Activated CD4-positive, CD25-positive, alpha-beta regulatory T cell treated with anti-CD3 and anti-CD28 coated beads, Interleukin-2, amount 50 U/mL, for 24 hours (primary cell): ENCODE data around the gene TMEM141.
"Not testable (repeated sequence)": the region's sequence is repeated elsewhere in the genome, so short reads cannot be mapped to it uniquely, and the experiment has no call there.

Experiments
- ATAC-seq, 2 donors: fragments of 150-1000 bp; cut with Tn5 transposase; one replicate each; pipeline ENCODE4 v1.10.0; 2021; ENCODE audit warnings: mild to moderate bottlenecking in 1 of 2, moderate library complexity in 1 of 2

The TMEM141 gene

DNA sequence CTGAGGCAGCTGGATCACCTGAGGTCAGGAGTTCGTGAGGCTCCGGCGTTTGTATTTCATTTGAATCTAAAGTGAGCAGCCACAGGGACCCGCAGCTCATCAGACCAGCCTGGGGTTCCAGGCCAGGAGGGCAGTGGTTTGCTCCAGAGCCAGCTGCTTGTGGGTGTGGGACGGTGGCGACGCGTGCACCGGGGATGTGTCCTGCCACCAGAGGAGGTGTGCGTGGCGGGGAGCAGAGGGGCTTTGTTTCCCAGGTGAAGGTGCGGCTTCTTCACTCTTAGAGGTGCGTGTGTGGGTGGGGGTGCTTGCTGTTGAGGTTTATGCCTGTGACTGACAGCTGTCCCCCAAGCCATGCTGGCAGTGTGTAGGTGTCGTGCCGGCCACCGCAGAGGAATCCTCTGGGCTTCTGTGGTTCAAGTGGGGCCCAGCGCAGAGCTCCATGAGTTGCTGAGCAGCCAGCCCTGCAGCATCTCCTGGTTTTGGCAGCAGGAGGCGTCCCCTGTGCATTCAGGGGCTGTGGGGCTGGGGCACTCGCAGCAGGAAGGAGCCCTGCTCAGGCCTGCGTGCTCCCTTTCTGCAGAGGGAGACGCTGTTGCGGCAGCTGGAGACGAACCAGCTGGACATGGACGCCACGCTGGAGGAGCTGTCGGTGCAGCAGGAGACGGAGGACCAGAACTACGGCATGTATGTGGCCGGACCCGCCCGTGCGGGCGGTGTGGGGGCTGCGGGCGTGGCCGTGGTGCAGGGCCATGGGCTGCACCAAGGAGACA is 44.2 kb downstream of the TMEM141 start:
- no peak for ATAC-seq

DNA sequence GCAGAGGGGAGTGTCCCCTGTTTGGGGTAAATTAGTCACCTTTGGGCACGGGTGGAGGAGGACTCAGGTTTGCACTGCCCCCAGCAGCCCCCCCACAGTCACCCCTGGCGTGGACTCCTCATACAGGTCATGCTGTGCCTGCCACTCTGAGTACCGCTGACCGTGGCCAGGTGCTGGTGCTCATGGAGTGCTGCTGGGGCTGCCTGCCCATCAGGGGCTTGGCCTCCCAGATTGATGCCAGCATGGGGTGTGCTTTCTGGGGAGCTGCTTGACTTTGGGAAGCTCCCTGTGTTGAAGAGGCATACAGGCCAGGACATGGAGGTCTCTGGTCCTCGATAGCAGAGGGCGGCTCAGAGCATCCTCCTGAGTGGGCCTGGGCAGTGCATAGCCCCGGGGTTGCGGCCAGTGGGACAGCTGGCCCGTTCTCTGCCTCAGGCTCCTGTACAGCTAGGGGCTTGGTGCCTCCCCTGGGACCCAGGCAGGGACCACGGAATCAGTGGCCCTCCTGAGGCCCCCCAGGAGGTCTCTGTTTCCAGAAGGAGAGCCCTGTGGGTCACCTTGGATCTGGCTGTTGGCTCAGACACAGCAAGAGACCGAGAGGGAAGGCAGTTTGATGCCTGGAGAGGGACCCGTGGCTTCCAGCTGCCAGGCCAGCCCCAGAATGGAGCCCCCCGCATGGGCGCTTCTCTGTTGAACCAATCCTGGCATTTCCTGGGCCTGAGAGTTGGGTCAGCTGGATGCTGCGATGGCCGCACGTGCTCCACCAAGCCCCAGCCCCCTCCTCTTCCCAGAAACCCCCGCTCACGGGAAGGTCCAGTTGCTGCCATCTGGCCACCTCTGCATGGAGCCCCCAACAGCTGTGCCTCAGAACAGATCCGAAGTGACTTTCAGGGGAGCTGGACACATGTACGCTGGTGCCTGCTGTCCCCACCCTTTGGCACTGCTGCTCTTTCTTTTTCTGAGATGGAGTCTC is 45.1 kb downstream of the TMEM141 start:
- no peak for ATAC-seq

DNA sequence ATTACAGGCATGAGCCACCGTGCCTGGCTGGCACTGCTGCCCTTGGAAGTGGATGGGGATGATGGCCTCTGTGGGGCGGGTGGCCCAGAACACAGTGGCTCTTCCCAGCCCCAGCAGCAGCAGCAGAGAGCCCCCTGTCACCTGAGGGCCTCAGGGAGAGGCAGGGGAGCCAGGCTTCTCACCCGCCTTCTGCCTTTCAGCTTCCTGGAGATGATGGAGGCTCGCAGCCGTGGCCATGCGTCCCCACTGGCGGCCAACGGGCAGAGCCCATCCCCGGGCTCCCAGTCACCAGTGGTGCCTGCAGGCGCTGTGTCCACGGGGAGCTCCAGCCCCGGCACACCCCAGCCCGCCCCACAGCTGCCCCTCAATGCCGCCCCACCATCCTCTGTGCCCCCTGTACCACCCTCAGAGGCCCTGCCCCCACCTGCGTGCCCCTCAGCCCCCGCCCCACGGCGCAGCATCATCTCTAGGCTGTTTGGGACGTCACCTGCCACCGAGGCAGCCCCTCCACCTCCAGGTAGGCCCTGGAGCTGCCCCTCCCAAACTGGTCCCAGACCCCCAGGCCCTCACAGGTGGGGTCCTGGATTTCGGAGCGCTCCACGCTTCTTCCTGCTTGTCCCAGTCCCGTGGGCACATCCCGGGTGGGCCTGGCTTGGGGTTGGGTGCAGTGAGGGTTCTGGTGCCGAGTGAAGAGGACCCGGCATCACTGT is 46.2 kb downstream of the TMEM141 start:
- no peak for ATAC-seq

DNA sequence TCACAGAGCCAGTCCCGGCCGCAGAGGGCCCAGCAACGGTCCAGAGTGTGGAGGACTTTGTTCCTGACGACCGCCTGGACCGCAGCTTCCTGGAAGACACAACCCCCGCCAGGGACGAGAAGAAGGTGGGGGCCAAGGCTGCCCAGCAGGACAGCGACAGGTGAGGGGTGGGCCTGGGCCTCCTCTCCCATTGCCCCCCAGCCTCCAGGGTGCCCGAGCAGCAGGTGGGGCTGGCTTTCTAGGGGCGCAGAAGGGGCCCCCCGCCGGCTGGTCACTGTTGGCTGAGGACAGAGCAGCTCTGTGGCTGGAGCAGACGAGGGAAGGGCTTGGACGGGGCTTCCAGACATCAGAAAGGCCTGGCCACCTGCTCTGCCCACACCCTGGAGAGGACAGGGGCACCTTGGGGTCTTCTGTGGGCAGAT is 46.7 kb downstream of the TMEM141 start:
- not testable (repeated sequence) for ATAC-seq

DNA sequence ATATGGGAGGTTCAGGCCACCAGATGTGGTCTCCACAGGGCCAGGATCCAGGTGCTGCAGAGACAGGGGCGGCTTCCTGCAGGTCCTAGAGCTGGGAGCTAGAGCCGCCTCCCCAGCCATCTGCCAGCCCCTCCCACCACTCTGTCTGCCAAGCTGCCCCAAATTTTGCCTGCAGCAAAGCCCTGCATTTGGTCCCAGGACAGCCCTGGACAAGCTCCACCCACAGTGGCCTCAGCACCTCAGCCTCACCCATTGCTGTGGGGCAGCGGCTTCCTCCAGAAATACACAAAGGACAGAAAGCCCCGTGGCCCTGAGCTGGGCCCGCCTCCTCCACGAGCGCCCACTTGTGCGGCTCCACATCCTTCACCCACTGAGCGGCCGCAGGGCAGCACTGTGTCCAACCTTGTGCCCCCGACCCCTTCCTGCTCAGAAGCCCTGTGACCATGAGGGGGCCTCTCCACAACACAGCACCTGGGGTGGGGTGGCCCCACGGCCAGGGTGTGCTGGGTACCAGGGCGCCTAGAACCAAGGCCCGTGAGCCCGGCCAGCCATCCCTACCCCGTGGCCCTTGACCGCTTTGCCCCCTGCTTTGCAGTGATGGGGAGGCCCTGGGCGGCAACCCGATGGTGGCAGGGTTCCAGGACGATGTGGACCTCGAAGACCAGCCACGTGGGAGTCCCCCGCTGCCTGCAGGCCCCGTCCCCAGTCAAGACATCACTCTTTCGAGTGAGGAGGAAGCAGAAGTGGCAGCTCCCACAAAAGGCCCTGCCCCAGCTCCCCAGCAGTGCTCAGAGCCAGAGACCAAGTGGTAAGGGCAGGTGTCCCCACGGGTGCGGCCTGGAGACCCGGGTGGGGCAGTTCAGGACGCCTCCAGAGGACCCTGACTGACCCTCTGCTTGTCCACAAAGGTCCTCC is 47.4 kb downstream of the TMEM141 start:
- ATAC-seq: no peak

DNA sequence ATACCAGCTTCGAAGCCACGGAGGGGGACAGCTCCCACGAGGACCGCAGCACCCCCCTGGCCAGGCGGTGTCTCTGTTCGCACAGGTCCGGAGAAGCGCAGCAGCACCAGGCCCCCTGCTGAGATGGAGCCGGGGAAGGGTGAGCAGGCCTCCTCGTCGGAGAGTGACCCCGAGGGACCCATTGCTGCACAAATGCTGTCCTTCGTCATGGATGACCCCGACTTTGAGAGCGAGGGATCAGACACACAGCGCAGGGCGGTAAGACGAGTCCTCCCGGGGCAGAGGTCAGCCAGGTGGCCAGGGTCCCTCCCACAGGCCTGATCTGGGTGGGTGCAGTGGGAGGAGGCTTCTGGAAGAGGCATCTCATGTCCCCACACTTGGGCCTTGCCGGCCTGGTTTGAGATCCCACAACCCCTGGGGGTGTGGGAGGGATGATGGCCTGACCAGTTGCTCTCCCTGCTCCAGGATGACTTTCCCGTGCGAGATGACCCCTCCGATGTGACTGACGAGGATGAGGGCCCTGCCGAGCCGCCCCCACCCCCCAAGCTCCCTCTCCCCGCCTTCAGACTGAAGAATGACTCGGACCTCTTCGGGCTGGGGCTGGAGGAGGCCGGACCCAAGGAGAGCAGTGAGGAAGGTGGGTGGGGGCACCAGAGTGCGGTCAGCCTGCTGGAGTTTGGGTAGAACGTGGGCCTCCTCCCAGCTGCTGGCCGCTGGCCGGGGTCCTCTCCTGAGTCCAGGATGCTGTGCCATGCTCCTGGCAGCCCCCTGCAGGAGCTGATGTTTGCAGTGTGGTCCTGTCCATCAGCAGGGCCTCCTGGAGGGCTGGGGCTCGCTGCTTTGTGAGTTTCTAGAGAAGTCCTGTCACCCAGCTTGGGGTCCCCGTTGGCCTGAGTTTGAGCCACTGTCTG is 48.3 kb downstream of the TMEM141 start:
- ATAC-seq: no peak

DNA sequence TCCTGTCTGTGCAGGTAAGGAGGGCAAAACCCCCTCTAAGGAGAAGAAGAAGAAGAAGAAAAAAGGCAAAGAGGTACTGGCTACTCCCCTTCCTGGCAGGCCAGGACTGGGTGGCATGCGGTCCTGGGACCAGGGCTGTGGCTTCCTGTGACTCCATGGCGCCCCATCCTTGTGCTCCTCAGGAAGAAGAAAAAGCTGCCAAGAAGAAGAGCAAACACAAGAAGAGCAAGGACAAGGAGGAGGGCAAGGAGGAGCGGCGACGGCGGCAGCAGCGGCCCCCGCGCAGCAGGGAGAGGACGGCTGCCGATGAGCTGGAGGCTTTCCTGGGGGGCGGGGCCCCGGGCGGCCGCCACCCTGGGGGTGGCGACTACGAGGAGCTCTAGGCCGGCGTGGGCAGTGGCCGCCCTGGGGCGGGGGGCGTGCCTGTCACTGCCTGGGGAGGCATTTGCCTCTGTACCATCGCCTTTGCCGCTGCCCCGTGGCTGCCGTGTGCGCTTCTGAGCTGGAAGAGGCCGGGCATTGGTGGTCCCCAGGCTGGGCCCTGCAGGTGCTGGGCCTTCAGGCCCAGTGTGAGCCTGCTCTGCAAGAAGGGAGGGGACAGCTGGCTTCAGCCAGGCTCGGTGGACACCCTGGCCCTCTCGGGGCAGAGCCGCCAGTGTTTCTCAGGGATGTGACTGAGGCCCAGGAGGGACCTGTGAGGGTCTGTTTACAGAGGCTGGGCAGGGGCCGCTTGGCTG is 49.2 kb downstream of the TMEM141 start:
- ATAC-seq: no peak

DNA sequence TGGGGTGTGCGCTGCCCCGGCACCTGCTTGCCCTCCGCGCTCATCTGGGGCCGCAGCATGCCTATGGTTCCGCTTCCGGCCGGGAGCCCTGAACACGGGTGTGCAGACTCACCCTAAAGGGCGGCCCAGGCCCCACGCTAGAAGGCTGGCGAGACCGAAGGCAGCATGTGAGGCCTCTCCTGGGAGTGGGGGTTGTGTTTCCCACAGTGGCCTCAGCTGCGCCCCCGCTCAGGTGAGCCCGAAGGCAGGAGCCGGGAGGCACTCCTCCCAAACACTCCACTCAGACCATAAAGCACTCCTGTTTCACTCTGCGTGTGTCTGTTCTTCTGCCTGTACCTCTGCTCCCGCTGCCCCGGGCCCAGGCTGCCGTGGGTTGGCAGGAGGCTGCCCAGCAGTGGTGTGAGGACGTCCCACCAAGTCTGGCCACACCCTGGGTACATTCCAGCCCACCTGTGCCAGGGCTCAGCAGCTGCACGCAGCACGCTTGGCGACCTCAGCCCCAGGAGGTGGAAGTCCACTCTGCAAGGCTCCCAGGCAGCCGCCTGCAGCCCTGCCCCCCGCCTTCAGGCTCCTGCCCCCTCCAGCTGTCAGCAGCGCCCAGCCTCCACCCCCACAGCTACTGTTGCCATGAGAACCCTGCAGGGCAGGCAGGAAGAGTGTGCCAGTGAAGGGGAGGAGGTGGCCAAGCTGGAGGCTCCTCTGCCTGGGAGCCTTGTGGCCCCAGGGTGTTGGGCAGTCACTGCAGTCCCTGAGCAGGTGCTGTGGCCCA is 49.9 kb downstream of the TMEM141 start:
- no peak for ATAC-seq

DNA sequence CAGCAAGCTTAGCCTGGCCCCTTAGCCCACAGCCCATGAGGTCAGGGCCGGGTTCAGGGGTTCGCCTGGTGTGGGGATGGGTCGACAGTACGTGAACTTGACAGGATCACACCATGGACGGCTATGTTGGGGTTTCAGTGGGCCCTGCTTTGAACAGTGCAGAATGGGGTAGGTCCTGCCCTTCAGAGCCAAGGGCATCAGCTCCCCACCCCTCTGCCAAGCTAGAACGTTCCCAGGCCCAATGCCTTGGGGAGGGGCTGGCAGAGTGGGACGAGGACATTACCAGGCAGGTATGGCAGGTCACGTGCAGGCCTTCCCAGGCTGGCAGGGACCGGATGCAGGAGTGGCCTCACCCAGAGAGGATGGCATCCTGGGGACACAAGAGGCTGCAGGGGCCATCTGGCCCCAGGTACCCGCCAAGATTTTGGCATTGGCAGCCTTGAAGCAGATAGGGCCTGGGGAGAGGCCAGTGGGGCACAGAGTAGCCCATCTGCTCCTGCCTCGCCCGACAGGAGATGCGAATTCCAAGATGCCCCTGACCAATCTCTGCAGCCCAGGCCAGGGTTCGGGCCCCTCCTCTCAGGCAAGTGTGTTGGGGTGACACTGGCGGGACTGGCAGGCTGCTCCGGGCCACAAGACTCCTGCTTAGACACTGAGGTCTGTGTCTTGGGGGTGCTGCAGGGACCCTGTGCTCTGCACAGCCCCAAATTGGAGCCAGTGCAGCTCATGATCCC is 50.7 kb downstream of the TMEM141 start:
- ATAC-seq: not testable (repeated sequence)

DNA sequence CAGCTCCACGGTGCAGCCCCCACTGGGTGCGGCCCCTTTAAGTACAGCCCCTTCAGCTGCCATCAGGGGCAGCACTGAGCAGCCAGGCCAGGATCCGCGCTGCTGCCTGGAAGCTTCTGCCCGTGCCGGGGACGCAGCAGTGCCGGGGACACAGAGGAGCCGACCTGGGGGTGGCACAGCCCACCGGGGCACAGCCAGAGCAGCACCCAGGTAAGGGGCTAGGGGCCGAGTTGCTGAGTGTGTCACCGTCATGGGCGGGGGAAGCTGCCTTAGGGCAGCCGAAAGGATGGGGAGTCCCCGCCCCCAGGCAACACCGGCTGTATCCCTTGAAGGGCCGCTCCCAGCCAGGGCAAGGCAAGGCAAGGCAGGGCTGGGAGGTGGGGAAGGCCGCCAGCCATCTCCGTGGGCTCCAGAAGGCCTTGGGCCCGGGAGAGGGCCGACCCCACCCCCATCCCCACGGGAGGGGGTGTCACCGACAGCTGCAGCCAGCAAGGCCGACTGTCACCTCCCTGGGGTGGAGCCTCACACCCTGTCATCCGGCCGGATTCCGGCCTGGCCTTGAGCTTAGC is 51.3 kb downstream of the TMEM141 start, which contains the start of gene AJM1:
AJM1 (plus strand) TSS at position 99 of the 569 bp plus-strand sequence. CDS start 1,937 bp downstream, outside the sequence.
- peak; percentile 88 to 90 for ATAC-seq
